ENCODE data around the gene SLC26A1.
"Not testable (repeated sequence)": the region's sequence is repeated elsewhere in the genome, so short reads cannot be mapped to it uniquely, and the experiment has no call there.

Gene SLC26A1

DNA sequence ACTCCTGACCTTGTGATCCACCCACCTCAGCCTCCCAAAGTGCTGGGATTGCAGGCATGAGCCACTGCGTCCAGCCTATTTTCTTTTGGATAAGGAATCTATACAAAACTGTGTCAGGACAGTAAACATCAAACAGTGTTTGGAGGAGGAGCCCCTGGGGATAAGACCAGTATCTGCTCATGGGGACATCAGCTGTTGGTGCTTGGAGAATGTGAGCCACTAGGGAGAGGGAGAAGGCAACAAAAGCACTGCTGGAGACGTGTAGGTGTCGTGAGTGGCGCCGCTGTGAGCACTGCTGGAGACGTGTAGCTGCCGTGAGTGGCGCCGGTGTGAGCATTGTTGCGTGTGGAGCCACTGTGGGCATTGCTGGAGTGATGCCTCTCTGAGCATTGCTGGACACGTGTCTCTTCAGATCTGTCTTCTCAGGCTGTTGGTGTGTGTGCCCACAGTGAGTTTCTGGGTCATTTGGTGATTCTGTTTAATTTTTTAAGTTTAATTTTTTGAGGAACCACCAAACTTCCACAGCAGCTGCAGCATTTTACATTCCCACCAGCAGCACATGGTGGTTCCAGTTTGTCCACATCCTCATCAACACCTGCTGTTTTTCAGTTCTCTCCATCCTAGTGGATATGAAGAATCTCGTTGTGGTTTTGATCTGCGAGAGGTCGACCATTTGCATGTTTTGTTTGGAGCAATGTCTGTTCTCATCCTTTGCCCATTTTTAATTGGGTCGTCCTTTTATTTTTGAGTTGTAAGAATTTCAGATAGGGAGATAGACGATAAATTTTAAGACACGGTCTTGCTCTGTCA lies 38.8 kb downstream of the SLC26A1 start:
- DNase-seq (ENCODE audit: low read depth in 2 of 2), result no peak

- DNase-seq (ENCODE audit: low read depth in 2 of 2), result no peak
These were observed 39.7 kb downstream of the SLC26A1 start for GRCh38 chr4:953574-953915.

- DNase-seq (ENCODE audit: low read depth in 2 of 2), result no peak
These were observed 40.2 kb downstream of the SLC26A1 start for GRCh38 chr4:952881-953573.

- no peak for DNase-seq (ENCODE audit: low read depth in 2 of 2)
These were observed 41.4 kb downstream of the SLC26A1 start for GRCh38 chr4:951594-952468.

GRCh38 chr4:951186-951585 lies 42.0 kb downstream of the SLC26A1 start:
- DNase-seq (ENCODE audit: low read depth in 2 of 2), result no peak

GRCh38 chr4:950136-951020 lies 42.8 kb downstream of the SLC26A1 start:
- DNase-seq (ENCODE audit: low read depth in 2 of 2), result no peak

DNA sequence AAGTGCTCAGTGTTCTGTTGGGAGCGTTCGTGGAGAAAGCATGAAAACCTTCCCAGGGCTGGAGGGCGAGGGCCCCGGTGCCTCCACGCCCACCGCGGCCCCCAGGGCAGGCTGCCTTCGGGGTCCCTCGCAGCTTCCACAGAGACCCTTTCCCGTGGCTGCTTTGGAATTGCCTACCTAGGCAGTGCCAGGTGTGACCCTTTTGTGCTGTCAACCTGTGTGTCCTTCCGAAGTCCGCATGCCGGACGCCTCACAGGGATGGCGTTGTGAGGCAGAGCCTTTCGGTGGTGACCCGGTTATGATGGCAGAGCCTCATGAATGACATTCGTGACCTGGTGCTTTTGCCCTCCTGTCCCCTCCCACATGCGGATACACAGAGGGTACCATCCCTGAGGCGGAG lies 43.5 kb downstream of the SLC26A1 start:
- DNase-seq (ENCODE audit: low read depth in 2 of 2), result no peak

DNA sequence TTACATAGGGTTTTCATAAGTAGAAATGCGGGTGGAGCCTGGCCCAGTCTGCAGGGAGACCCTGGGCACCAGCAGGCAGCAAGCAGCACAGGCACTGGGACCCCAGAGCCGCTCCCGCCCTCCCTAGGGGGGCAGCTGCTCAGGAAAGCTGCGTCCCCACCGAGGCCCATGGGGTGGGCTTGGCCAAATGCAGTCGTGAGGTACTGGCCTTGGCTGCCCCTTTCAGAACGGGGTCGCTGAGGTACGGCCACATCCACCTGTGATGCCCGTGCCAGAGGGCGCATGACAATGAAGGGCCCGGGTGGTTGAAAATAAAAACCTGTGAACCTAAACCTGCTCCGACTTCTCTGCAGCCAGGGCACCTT lies 44.3 kb downstream of the SLC26A1 start:
- DNase-seq (ENCODE audit: low read depth in 2 of 2), result no peak

DNA sequence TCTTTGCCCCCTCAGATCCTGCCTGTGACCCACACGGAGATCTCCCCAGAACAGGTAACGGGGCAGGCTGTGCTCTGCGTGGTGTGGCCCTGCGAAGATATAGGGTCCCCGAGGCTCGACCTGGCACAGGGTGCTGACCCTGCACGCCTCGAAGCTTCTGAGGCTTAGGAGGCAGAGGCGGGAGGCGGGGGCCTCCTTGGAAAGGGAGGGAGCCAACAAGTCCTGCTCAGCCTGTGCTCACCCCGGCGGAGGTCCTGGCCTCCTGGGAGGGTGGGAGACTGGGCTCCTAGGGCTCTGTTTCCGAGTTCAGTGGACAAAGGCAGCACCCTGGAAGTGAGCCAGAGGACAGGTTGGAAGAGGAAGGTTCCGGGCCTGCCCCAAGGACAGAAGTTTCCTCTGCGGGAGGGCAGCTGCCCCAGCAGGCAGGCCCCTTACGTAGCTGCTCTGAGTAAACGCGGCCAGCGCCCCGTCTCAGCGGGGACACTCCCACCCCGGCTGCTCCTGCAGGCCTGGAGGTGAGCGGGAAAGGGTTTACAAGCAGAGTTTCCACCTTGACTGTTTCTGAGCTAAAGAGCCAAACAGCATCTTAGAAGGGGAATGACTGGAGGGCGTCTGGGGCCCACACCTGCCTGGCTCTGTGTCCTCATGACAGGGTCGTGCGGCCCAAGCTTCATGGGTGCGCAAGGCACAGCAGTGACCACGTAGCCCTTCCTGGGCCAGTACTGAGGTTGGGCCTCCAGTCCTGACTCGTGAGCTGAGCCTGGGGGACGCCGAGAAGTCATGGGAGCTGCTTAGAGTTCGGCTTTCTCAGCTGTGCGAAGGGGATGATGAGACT lies 44.9 kb downstream of the SLC26A1 start:
- no peak for DNase-seq (ENCODE audit: low read depth in 2 of 2)

DNA sequence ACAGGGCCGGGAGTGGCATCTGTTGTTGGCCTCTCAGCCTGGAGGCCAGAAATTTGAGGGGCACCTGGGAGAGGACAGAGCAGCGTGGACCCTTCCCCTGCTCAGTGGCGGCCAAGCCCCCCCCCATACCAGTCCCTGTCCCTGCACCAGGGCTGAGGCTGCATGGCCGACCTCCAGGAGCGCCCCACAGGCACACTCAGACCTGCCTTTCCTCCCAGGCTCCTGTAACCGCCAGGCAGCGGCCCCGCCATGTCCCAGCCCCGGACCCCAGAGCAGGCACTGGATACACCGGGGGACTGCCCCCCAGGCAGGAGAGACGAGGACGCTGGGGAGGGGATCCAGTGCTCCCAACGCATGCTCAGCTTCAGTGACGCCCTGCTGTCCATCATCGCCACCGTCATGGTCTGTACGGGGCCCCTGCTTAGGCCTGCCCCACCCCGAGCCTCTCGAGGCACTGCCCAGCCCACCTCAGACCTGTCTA lies 45.7 kb downstream of the SLC26A1 start:
- no peak for DNase-seq (ENCODE audit: low read depth in 2 of 2)

DNA sequence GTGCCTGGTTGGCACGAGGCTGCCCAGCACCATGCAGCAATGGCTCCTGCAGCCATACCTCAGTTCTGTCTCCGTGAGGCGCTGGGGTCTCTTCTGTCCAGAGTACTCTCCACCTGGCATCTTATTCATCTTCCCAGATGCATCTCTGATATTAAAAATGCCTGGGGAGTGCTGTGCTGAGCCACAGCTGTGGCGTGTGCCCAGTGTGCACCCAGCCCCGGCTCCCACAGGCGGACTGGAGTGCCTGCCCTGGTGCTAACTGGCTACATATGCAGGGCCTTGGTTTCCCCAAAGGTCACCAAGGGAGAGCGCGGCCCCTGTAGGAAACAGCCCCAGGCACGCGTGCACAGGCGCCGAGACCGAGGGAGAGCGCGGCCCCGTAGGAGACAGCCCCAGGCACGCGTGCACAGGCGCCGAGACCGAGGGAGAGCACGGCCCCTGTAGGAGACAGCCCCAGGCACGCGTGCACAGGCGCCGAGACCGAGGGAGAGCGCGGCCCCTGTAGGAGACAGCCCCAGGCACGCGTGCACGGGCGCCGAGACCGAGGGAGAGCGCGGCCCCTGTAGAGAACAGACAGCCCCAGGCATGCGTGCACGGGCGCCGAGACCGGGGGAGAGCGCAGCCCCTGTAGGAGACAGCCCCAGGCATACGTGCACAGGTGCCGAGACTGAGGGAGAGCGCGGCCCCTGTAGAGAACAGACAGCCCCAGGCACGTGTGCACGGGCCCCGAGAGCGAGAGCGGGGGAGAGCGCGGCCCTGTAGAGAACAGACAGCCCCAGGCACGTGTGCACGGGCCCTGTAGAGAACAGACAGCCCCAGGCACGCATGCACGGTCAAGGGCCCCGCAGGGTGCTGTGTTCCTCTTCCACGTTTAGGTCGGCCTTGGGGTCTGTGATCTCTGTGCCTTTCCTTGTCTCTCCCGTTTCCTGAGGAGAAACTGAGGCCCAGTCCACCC lies 46.4 kb downstream of the SLC26A1 start:
- DNase-seq (ENCODE audit: low read depth in 2 of 2), result no peak

GRCh38 chr4:946103-946450 lies 47.1 kb downstream of the SLC26A1 start:
- DNase-seq (ENCODE audit: low read depth in 2 of 2), result no peak

- DNase-seq (ENCODE audit: low read depth in 2 of 2), result no peak
These were observed 47.7 kb downstream of the SLC26A1 start for GRCh38 chr4:945274-946102.

- not testable (repeated sequence) for DNase-seq (ENCODE audit: low read depth in 2 of 2)
These were observed 53.7 kb downstream of the SLC26A1 start for GRCh38 chr4:939508-939907.
